HG02642 (cell line): ENCODE measurements around the gene ULK4.
"Not testable (repeated sequence)": the region's sequence is repeated elsewhere in the genome, so short reads cannot be mapped to it uniquely, and the experiment has no call there.

Experiments
- ATAC-seq: cut with Tn5 transposase; IDR thresholded peaks from one replicate; pipeline ENCODE4 v1.9.1; 2021; ENCODE audit warnings: mild to moderate bottlenecking; ENCODE audit not compliant: unreplicated experiment, poor library complexity

The ULK4 gene

DNA sequence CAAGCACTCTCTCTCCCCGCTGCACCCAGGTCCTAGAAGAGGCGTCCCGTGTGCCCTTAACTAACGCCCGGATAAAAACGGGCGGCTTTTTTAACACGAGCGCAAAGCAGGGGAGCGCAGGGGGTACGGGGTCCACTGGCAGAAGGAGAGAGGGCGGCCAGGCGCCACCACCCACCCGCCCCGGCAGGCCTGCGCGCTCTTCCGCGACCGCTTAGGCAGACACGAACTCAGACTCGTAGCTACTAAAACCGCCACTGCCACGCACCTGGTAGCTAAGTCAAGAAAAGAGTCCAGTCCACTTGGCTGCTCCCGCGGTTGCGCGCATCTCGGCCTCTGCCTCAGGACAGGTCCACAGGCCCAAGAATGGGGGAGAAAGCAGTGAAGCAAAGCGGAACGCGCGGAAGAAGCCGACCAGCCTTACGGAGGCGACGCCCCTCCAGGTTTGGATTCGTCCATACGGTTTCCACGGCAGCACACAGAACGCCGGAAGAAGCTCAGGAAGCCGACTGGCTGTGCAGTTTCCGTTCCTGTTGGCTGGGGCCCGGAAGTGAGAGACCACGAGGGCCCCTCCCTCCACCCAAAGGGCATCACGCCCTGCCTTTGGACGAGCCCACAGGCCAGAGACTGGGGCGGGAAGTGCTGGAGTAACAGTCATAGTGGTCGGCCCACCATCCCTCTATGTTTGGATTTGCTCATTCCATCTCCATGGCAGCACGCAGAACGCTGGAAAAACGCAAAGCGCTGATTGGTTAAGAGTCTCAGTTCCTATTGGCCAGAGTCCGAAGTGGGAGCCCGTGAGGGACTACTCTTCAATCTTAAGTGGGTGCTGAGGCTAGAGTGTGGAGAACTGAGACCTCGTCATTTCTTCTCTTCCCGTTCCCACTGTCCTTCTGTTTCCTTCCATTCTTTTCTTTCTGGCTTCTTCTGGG, at the start of gene ULK4:
ULK4 (minus strand) TSS at position 353 of the 929 bp plus-strand sequence. CDS start 7,344 bp downstream, outside the sequence.
- ATAC-seq = peak; percentile 95

- no peak for ATAC-seq
Measured at GRCh38 chr3:42010530-42010929, 48.6 kb upstream of the ULK4 start.

GRCh38 chr3:42009456-42009855, 47.6 kb upstream of the ULK4 start:
- ATAC-seq = no peak

GRCh38 chr3:42007785-42008184, 45.9 kb upstream of the ULK4 start:
- ATAC-seq = no peak

GRCh38 chr3:42005401-42005800, 43.5 kb upstream of the ULK4 start:
- ATAC-seq = no peak

- ATAC-seq = no peak
Measured at GRCh38 chr3:42002790-42003189, 40.9 kb upstream of the ULK4 start.

DNA sequence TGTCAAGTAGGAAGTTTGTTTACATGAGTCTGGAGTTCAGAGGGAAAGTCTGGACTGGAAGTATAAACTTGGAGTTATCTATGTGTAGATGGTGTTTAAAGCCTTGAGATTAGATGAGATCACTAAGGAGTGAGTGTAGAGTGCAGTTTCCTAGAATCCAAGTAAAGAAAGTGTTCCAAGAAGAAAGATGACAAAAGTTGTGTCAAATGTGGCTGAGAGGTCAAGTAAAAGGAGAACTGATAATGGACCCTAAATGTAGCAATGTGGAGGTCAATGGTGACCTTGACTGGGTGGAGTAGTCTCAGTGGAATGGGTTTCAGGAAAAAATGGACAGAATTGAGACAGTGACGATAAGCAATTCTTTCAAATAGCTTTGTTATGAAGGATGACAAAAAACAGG, 39.9 kb upstream of the ULK4 start:
- ATAC-seq = no peak

DNA sequence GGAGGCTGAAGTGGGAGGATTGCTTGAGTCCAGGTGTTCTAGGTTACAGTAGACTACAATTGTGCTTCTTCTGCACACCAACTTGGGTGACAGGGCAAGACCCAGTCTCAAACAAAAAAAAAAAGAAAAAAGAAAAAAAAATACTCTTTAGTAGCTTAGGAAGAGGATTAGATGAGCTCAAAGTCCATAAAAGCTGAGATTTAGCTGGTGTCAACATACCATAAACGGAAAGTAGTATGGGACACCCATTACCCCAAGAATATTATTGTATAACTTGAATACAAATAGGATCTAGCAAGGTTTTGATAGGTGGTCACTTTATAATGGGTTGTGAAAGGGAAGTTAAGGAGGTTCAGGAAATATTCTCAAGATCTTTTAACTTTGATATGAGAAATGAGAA, 38.0 kb upstream of the ULK4 start:
- no peak for ATAC-seq

GRCh38 chr3:41997702-41998550, 36.0 kb upstream of the ULK4 start:
- ATAC-seq = no peak

- ATAC-seq = no peak
Measured at GRCh38 chr3:41991437-41991836, 29.5 kb upstream of the ULK4 start.

GRCh38 chr3:41989518-41989917, 27.6 kb upstream of the ULK4 start:
- ATAC-seq = no peak

DNA sequence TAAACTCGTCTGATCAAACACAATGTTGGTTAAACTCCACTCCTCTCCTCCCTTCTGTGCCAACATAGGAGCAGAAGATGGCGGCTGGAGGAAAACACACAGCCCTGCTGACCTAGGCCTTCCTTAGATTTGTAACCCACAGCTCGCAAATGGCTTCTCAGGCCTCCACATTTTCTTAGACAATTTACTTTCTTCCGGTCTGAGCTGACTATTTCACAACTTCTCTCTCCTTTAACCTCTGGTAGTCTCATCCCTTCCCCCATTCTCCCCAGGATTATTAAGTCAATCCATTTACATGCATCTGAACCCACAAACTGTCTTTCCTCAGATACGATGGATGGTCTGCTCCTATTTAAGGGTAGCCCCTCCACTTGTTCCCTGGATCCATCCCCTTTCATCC, 25.7 kb upstream of the ULK4 start:
- ATAC-seq = no peak

GRCh38 chr3:41986561-41986960, 24.7 kb upstream of the ULK4 start:
- no peak for ATAC-seq

DNA sequence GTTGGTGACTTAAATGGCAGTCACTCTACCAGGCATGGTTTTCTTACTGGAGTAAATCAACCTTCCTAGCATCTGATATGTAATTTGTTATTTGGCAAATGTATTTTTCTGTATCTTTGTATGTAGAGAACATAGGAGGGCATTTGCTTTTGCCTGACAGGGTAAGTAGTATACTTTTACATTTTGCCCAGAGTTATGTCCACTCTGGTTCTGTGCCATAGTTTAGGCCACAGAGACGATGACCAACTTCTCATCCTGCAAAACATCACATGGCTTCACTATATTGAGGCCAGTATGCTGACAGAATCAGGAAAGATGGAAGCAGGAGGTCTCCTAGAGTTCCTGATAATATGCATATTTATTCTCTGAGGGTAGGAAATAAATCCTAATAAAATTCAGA, 23.1 kb upstream of the ULK4 start:
- ATAC-seq = no peak

DNA sequence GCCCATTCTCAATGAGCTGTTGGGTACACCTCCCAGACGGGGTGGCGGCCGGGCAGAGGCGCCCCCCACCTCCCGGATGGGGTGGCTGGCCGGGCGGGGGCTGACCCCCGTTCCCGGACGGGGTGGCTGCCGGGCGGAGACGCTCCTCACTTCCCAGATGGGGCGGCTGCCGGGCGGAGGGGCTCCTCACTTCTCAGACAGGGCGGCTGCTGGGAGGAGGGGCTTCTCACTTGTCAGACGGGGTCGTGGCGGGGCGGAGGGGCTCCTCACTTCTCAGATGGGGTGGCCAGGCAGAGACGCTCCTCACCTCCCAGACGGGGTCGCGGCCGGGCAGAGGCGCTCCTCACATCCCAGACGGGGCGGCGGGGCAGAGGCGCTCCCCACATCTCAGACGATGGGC, 21.2 kb upstream of the ULK4 start:
- ATAC-seq = not testable (repeated sequence)

DNA sequence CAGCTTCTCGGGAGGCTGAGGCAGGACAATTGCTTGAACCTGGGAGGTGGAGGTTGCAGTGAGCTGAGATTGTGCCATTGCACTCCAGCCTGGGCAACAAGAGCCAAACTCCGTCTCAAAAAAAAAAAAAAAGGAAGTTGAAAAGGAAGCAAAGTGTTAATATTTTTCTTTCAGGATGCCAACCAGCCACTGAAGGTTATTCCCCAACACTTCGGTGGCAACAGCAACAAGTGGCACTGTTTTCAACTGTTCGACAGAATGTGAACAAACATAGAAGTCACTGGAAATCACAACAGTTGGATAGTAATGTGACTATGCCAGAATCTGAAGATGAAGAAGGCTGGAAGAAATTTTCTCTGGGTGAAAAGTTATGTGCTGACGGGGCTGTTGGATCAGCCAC, 15.5 kb upstream of the ULK4 start:
- ATAC-seq = not testable (repeated sequence)

GRCh38 chr3:41975416-41976103, 13.7 kb upstream of the ULK4 start:
- ATAC-seq = no peak

DNA sequence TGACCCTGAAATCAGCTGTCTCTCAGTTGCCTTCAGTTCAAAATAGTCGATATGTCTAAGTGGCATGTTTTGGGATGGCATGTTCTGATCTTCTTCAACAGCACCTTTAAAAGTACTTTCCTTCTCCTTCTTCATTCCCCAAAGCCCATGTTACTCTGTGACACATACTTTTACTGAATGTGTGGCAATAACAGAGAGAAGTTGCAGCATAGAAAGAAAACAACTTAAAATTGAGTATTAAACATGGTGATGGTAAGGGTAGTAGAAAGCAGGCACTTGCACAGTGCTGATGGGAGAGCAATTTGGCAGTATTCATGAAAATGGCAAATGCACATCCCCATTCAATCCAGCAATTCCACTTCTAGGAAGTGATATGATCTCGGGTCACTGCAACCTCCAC, 12.3 kb upstream of the ULK4 start:
- no peak for ATAC-seq

GRCh38 chr3:41972802-41973201, 10.9 kb upstream of the ULK4 start:
- ATAC-seq = no peak

DNA sequence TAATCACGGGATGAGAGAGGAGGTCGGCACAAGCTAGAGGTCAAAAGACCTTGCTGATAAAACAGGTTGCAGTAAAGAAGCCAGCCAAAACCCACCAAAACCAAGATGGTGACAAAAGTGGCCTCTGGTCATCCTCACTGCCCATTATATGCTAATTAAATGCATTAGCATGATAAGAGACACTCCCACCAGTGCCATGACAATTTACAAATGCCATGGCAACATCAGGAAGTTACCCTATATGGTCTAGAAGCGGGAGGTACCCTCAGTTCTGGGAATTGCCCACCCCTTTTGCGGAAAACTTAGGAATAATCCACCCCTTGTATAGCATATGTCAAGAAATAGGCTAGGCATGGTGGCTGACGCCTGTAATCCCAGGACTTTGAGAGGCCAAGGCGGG, 4.3 kb upstream of the ULK4 start:
- no peak for ATAC-seq

- ATAC-seq = no peak
Measured at GRCh38 chr3:41963823-41964222, 1.9 kb upstream of the ULK4 start.
